GM12873 (cell line): Measurements from ENCODE around the gene IQCH.

Source experiments
- CTCF ChIP-seq: IDR thresholded peaks from 2 replicates; pipeline ENCODE4 v1.5.1; 2012; ENCODE audit warnings: low read depth, mild to moderate bottlenecking, moderate library complexity, low read length, control low read depth; ENCODE audit not compliant: insufficient read depth; ENCODE audit errors: missing control alignments

The IQCH gene

GRCh38 chr15:67381416-67382045 is 126.9 kb downstream of the IQCH start:
- no peak for TF ChIP-seq CTCF

- no peak for TF ChIP-seq CTCF
Observed at GRCh38 chr15:67382723-67383122, 128.1 kb downstream of the IQCH start.

GRCh38 chr15:67383899-67384298 is 129.3 kb downstream of the IQCH start:
- TF ChIP-seq CTCF, result no peak

- TF ChIP-seq CTCF, result no peak
Observed at GRCh38 chr15:67384761-67385160, 130.2 kb downstream of the IQCH start.

GRCh38 chr15:67385971-67386370 is 131.4 kb downstream of the IQCH start:
- no peak for TF ChIP-seq CTCF

- TF ChIP-seq CTCF, result no peak
Observed at GRCh38 chr15:67386947-67387346, 132.4 kb downstream of the IQCH start.

GRCh38 chr15:67389975-67390374 is 135.4 kb downstream of the IQCH start:
- no peak for TF ChIP-seq CTCF
